ENCODE measurements around the gene NKX6-2. TPM values are rescaled to one million over a fixed set of nuclear protein-coding genes. Genes with fewer than 3 reads are reported as not detected.

Gene NKX6-2
- total and polyA plus RNA-seq, 4 donors = 0.07 to 7.1 TPM; not detected in 2

DNA sequence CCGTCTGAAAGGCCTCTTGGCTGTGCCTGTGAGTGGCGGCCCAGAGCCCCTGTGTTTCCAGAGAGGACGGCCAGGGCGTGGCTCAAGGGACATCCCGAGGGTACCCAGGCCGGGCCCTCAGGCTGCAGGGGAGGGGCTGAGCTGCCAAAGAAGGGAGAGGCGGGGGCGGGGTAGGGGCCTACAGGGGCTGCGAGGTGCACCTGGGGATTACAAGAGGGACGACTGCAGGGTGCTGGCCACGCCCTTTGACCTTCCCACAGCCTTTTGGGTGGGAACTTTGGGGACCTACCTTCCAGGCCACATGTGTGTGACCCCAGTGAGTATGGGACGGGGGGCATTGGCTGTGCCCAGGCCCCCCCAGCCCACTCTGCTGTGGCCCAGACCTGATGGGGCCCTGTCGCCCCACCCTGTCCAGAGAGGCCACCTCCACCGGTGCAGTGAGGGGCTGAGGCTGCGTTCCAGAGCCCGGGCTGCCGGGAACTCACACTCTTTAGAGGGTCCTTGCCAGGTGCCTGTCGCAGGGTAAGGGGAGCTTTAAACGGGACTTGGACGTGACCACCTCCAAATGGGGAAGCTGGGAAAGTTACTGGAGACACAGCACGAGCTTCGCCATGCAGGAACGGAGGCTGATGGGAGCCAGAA, 19.0 kb upstream of the NKX6-2 start:
- H3K4me1 ChIP-seq (ENCODE audit: control insufficient read depth in 4 of 4, insufficient read depth in 4 of 4, low read length in 3 of 4) = no peaks in the 10 kb centered on the region
- no peak for TF ChIP-seq RAD21 (IDR thresholded peaks at IDR 0.05)
- no peak for TF ChIP-seq FOXA1 (IDR thresholded peaks at IDR 0.05)
- TF ChIP-seq YY1 (IDR thresholded peaks at IDR 0.05) = no peak
- TF ChIP-seq, protein P1, sequence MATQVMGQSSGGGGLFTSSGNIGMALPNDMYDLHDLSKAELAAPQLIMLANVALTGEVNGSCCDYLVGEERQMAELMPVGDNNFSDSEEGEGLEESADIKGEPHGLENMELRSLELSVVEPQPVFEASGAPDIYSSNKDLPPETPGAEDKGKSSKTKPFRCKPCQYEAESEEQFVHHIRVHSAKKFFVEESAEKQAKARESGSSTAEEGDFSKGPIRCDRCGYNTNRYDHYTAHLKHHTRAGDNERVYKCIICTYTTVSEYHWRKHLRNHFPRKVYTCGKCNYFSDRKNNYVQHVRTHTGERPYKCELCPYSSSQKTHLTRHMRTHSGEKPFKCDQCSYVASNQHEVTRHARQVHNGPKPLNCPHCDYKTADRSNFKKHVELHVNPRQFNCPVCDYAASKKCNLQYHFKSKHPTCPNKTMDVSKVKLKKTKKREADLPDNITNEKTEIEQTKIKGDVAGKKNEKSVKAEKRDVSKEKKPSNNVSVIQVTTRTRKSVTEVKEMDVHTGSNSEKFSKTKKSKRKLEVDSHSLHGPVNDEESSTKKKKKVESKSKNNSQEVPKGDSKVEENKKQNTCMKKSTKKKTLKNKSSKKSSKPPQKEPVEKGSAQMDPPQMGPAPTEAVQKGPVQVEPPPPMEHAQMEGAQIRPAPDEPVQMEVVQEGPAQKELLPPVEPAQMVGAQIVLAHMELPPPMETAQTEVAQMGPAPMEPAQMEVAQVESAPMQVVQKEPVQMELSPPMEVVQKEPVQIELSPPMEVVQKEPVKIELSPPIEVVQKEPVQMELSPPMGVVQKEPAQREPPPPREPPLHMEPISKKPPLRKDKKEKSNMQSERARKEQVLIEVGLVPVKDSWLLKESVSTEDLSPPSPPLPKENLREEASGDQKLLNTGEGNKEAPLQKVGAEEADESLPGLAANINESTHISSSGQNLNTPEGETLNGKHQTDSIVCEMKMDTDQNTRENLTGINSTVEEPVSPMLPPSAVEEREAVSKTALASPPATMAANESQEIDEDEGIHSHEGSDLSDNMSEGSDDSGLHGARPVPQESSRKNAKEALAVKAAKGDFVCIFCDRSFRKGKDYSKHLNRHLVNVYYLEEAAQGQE (IDR thresholded peaks at IDR 0.05) = no peak
- no peak for TF ChIP-seq FOXA2 (IDR thresholded peaks at IDR 0.05)
- no peak for TF ChIP-seq TAF1 (conservative IDR thresholded peaks at IDR 0.05)
- TF ChIP-seq HNF4A (conservative IDR thresholded peaks at IDR 0.05) = no peak
- TF ChIP-seq, protein P2, sequence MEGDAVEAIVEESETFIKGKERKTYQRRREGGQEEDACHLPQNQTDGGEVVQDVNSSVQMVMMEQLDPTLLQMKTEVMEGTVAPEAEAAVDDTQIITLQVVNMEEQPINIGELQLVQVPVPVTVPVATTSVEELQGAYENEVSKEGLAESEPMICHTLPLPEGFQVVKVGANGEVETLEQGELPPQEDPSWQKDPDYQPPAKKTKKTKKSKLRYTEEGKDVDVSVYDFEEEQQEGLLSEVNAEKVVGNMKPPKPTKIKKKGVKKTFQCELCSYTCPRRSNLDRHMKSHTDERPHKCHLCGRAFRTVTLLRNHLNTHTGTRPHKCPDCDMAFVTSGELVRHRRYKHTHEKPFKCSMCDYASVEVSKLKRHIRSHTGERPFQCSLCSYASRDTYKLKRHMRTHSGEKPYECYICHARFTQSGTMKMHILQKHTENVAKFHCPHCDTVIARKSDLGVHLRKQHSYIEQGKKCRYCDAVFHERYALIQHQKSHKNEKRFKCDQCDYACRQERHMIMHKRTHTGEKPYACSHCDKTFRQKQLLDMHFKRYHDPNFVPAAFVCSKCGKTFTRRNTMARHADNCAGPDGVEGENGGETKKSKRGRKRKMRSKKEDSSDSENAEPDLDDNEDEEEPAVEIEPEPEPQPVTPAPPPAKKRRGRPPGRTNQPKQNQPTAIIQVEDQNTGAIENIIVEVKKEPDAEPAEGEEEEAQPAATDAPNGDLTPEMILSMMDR (IDR thresholded peaks at IDR 0.05; ENCODE audit: low read depth, low read length, missing input control) = no peak
- TF ChIP-seq JUND (IDR thresholded peaks at IDR 0.05) = no peak
- no peak for TF ChIP-seq SP1 (IDR thresholded peaks at IDR 0.05)
- TF ChIP-seq ZBTB33 (IDR thresholded peaks at IDR 0.05) = no peak
- TF ChIP-seq NR2F2 (IDR thresholded peaks at IDR 0.05) = no peak
- no peak for TF ChIP-seq GABPA (IDR thresholded peaks at IDR 0.05 in 1 of 2, conservative IDR thresholded peaks at IDR 0.05 in 1 of 2)
- no peak for TF ChIP-seq MAX (IDR thresholded peaks at IDR 0.05)
- no peak for TF ChIP-seq HNF4G (IDR thresholded peaks at IDR 0.05)
- TF ChIP-seq RXRA (IDR thresholded peaks at IDR 0.05) = no peak
- TF ChIP-seq, protein P3, sequence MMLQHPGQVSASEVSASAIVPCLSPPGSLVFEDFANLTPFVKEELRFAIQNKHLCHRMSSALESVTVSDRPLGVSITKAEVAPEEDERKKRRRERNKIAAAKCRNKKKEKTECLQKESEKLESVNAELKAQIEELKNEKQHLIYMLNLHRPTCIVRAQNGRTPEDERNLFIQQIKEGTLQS (IDR thresholded peaks at IDR 0.05) = no peak
- no peak for TF ChIP-seq EGR1 (IDR thresholded peaks at IDR 0.05; ENCODE audit: low read depth in 2 of 2)
- no peak overlapping the region for H3K4me3 ChIP-seq (ENCODE audit: low read depth in 1 of 3, low read length in 3 of 3)
- no peak overlapping the region for H3K9ac ChIP-seq (ENCODE audit: low read depth in 1 of 2, low read length in 2 of 2)
- no peaks in the 10 kb centered on the region for H3K27me3 ChIP-seq (ENCODE audit: control insufficient read depth in 4 of 4, insufficient read depth in 4 of 4, low read length in 3 of 4)
- no peak overlapping the region for H3K27ac ChIP-seq (ENCODE audit: low read depth in 1 of 2, low read length in 2 of 2)
- peaks cover 0 to 5% (median 1%) of the 10 kb centered on the region in 4 donors for H3K9me3 ChIP-seq (ENCODE audit: control insufficient read depth in 4 of 4, low read length in 3 of 4)
- no peaks in the 10 kb centered on the region for H3K36me3 ChIP-seq (ENCODE audit: control insufficient read depth in 4 of 4, insufficient read depth in 3 of 4, low read depth in 1 of 4, low read length in 3 of 4)
- WGBS = 72% methylated on average over 23 of the region's 23 CpGs
- no peak for DNase-seq (ENCODE audit: low spot score)
